Upper lobe of left lung (tissue), 6 donors: ENCODE results near the gene CDC42. TPM values are rescaled to one million over a fixed set of nuclear protein-coding genes. Genes with fewer than 3 reads are reported as not detected.

ENCODE experiments used
- ATAC-seq, 2 donors: fragments of 200-7000 bp; cut with Tn5 transposase; one replicate each; pipeline ENCODE4 v1.9.1; 2022; ENCODE audit warnings: mild to moderate bottlenecking in 2 of 2, moderate library complexity in 2 of 2; ENCODE audit not compliant: low FRiP score in 2 of 2
- DNase-seq, 2 donors: peaks; one replicate each; pipeline ENCODE4 v3.0.0-alpha.2; 2019 to 2020
- H3K27ac ChIP-seq, 4 donors: fragments of 200-600 bp; sonication (generic); one replicate each; pipeline ENCODE4 v1.5.1; 2016 to 2019
- H3K27me3 ChIP-seq, 4 donors: fragments of 200-600 bp; sonication (generic); one replicate each; pipeline ENCODE4 v1.5.1; 2017 to 2019
- H3K36me3 ChIP-seq, 4 donors: fragments of 200-600 bp; sonication (generic); one replicate each; pipeline ENCODE4 v1.5.1; 2016 to 2019
- H3K4me1 ChIP-seq, 4 donors: fragments of 200-600 bp; sonication (generic); one replicate each; pipeline ENCODE4 v1.5.1; 2018 to 2019
- H3K4me3 ChIP-seq, 4 donors: fragments of 200-600 bp; sonication (generic); one replicate each; pipeline ENCODE4 v1.5.1; 2017 to 2019; ENCODE audit warnings: mild to moderate bottlenecking in 2 of 4, moderate library complexity in 1 of 4
- H3K9me3 ChIP-seq, 4 donors: fragments of 200-600 bp; sonication (generic); one replicate each; pipeline ENCODE4 v1.5.1; 2018 to 2019
- EP300 ChIP-seq, 4 donors: sonication (generic); formaldehyde crosslinking; IDR thresholded peaks; one replicate each; pipeline ENCODE4 v1.5.1; 2017; ENCODE audit warnings: antibody characterized with exemption in 4 of 4, control low read depth in 2 of 4
- POLR2A ChIP-seq, 4 donors: fragments of 450-650 bp; IDR thresholded peaks; one replicate each; pipeline ENCODE4 v1.5.1; 2016 to 2017; ENCODE audit warnings: antibody characterized with exemption in 4 of 4, mild to moderate bottlenecking in 2 of 4
- POLR2AphosphoS5 ChIP-seq, 2 donors: sonication (generic); formaldehyde crosslinking; IDR thresholded peaks; one replicate each; pipeline ENCODE4 v1.5.1; 2017; ENCODE audit warnings: antibody characterized with exemption in 2 of 2
- WGBS, 2 donors: methylation state at CpG; one replicate each; pipeline ENCODE4 v1.1.5; 2017 to 2018; 5-methylcytosine and 5-hydroxymethylcytosine counted together
- total RNA-seq, 6 donors: library from RNA; depleted of rRNA in 4 of 6; stranded (reverse); fragments of >200 nt in 4 of 6; gene quantifications; one replicate each; pipeline versions ENCODE4 v1.1.0 to v1.2.1, GENCODE V29; 2016 to 2021
- TF ChIP-seq, protein P1 (sequence below), 6 experiments: fragments of 450-650 bp in 4 of 6; fragments of 200-600 bp in 2 of 6; sonication (generic) in 2 of 6; IDR thresholded peaks; one replicate each; pipeline ENCODE4 v1.5.1; 2016 to 2019; ENCODE audit warnings: antibody characterized with exemption in 6 of 6
- donor health status: DM: no; HTN: no; CAD: no; lungs with moderate emphysema.
- donor health status: DM: no; HTN: yes; CAD: no; lungs with severe emphysema.

Gene CDC42
- total RNA-seq, 6 donors from 2014 or later, result 24.1 to 248 (median 213) TPM

DNA sequence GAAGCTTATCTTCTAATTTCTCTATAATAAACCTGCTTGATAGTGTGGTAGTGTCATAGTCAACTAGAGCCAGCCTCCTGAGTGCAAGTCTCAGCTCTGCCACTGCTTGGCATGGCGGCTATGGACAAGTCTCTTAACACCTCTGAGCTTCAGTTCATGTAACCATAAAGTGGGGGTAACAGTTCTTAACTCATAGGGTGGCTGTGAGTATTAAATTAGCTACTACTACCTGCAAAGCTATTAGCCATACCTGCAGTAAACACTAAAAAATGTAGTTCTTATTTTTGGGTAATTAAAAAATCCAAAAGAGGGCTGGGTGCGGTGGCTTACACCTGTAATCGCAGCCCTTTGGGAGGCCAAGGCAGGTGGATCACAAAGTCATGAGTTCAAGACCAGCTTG lies 2.2 kb upstream of the CDC42 start:
- ATAC-seq (no peak), DNase-seq (no peak)
- Histone ChIP-seq H3K27me3 (no peaks in the 10 kb centered on the region), H3K27ac (no peak overlapping the region), H3K36me3 (no peaks in the 10 kb centered on the region), H3K9me3 (no peaks in the 10 kb centered on the region), H3K4me3 (no peak overlapping the region), H3K4me1 (peaks cover 11 to 20% (median 14%) of the 10 kb centered on the region in 4 donors)
- TF ChIP-seq POLR2A (IDR thresholded peaks at IDR 0.05) (no peak), EP300 (IDR thresholded peaks at IDR 0.05) (no peak), POLR2AphosphoS5 (IDR thresholded peaks at IDR 0.05) (no peak)
- TF ChIP-seq, protein P1, sequence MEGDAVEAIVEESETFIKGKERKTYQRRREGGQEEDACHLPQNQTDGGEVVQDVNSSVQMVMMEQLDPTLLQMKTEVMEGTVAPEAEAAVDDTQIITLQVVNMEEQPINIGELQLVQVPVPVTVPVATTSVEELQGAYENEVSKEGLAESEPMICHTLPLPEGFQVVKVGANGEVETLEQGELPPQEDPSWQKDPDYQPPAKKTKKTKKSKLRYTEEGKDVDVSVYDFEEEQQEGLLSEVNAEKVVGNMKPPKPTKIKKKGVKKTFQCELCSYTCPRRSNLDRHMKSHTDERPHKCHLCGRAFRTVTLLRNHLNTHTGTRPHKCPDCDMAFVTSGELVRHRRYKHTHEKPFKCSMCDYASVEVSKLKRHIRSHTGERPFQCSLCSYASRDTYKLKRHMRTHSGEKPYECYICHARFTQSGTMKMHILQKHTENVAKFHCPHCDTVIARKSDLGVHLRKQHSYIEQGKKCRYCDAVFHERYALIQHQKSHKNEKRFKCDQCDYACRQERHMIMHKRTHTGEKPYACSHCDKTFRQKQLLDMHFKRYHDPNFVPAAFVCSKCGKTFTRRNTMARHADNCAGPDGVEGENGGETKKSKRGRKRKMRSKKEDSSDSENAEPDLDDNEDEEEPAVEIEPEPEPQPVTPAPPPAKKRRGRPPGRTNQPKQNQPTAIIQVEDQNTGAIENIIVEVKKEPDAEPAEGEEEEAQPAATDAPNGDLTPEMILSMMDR (IDR thresholded peaks at IDR 0.05), result no peak
- 93 to 99% methylated on average over 3 of the region's 3 CpGs for WGBS, 2 donors

DNA sequence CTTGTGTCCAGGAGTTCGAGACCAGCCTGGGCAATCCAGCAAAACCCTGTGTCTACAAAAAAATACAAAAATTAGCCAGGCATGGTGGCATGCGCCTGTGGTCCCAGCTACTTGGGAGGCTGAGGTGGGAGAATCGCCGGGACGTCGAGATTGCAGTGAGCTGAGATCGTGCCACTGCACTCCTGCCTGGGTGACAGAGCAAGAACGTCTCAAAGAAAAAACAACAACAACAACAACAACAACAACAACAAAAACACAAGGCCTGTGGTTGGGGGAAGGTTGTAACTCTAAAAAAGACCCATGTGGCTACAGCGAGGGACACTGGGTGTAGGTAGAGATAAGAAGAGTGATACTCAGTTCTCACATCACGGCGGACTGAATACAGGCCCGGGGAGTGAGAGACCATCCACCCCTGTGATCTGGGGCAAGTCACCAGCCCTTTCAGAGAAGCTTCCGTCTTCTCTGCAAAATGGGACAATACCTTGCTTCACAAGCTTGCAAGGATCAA lies 848 bp upstream of the CDC42 start:
- DNase-seq (no peak), ATAC-seq (no peak)
- no peaks in the 10 kb centered on the region for H3K36me3 ChIP-seq
- TF ChIP-seq EP300 (IDR thresholded peaks at IDR 0.05), result no peak
- no peak for TF ChIP-seq POLR2AphosphoS5 (IDR thresholded peaks at IDR 0.05)
- TF ChIP-seq POLR2A (IDR thresholded peaks at IDR 0.05), result no peak
- TF ChIP-seq, protein P1 (IDR thresholded peaks at IDR 0.05), result no peak
- 85 to 89% methylated on average over 13 of the region's 13 CpGs for WGBS, 2 donors
- H3K9me3 ChIP-seq, result no peaks in the 10 kb centered on the region
- H3K27ac ChIP-seq, result peak overlapping the region in 2 of 4 donors; percentile 99 to 100
- H3K4me1 ChIP-seq, result peaks cover 24 to 34% (median 27%) of the 10 kb centered on the region in 4 donors
- H3K4me3 ChIP-seq, result no peak overlapping the region
- no peaks in the 10 kb centered on the region for H3K27me3 ChIP-seq

DNA sequence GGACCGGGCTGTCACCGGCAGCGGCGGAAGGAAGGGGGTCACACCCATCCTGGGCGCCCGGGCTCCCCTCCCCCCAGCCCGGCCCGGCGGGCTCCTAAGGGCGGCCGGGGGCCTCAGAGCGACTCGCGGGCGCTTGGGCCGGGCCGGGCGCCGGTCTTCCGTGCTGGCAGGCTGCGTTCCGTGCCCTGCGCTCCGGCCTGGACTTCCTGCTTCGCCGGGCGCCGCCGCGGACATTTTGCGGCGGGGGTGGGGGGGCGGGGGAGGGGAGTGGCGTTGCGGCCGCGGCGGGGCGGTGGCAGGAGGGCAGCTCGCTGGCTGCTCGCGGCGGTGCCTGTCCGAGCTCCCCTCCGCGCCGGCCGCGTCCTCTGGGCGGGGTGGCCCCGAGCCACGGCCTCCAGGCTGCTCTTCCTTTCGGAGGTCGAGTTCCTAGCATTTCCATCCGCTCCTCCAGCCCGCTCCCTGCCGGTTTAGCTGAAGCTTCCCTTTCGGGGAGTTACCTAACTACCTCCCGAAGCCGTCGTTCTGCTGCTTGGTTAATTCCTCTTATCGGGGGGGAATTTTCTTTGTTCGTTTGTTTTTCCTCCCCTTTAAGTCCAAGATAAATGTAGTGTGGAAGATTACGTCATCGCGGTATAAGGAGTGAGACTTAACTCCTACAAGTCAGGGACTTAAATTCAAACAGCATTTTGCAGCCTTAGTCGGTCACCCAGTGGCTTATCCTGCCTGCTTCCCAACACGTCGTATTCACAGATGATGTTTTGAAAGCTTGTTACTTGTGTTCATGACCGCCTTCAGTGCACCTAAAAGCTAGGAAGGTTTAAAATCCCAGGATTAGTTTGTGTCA lies 730 bp downstream of the CDC42 start:
- Histone ChIP-seq H3K27ac (peak overlapping the region; percentile 99 to 100 (median 100)), H3K9me3 (no peaks in the 10 kb centered on the region), H3K27me3 (no peaks in the 10 kb centered on the region), H3K4me3 (peak overlapping the region; percentile 73 to 91 (median 86)), H3K4me1 (peaks cover 40 to 49% (median 42%) of the 10 kb centered on the region in 4 donors), H3K36me3 (peaks cover 0 to 10% (median 0%) of the 10 kb centered on the region in 4 donors)
- ATAC-seq (peak; percentile 72 to 82), DNase-seq (peak; percentile 60 to 94)
- TF ChIP-seq POLR2A (IDR thresholded peaks at IDR 0.05), result peak in 1 of 4 donors; percentile 52
- TF ChIP-seq EP300 (IDR thresholded peaks at IDR 0.05), result no peak
- TF ChIP-seq, protein P1 (IDR thresholded peaks at IDR 0.05), result no peak
- peak in 1 of 2 donors; percentile 44 for TF ChIP-seq POLR2AphosphoS5 (IDR thresholded peaks at IDR 0.05)
- WGBS, 2 donors, result 0 to 1% methylated on average over 18 of the region's 70 CpGs

DNA sequence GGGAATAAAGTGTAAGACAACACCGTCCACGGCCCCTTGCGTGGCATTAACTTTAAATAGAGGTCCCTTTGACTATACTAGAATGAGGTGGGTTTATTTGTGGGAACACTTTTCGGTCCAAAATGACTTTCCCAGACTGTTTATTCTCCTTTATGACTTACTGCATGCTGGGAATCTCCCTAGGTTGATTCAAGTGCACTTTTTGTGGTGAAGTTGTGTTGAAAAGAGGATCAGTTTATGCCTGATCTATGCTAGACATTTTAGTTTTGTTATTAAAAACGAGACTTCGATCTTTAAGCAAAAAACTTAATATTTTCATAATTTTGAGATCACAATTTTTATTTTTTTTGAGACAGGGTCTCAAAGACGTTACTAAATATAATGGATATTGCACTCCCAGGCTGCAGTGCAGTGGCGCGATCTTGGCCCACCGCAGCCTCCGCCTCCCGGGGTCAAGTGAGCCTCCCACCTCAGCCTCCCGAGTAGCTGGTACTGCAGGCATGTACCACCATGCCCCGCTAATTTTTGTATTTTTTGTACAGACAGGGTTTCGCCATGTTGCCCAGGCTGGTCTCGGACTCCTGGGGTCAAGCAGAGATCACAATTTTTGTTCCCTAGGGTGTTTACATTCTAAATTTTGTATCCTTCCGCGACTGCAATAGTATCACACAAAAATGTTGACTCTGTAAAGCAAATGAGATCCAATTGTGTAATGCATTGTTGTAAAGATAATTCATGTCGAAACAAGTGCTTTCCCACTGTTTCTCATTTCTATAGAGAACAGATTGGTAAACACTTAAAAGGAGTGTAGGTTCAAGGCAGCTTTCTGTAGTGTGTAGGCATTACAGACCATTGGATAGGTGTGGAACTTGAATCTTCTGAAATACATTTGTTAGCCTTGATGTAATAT lies 1.6 kb downstream of the CDC42 start:
- H3K4me1 ChIP-seq, result peaks cover 49 to 53% (median 51%) of the 10 kb centered on the region in 4 donors
- DNase-seq (peak in 1 of 2 donors; percentile 75), ATAC-seq (no peak)
- 41 to 42% methylated on average over 19 of the region's 19 CpGs for WGBS, 2 donors
- H3K27me3 ChIP-seq, result no peaks in the 10 kb centered on the region
- TF ChIP-seq EP300 (IDR thresholded peaks at IDR 0.05) (no peak), POLR2AphosphoS5 (IDR thresholded peaks at IDR 0.05) (no peak), POLR2A (IDR thresholded peaks at IDR 0.05) (no peak)
- TF ChIP-seq, protein P1 (IDR thresholded peaks at IDR 0.05), result no peak
- H3K36me3 ChIP-seq, result peaks cover 0 to 17% (median 0%) of the 10 kb centered on the region in 4 donors
- H3K4me3 ChIP-seq, result peak overlapping the region; percentile 73 to 91 (median 86)
- peak overlapping the region; percentile 99 to 100 (median 100) for H3K27ac ChIP-seq
- H3K9me3 ChIP-seq, result no peaks in the 10 kb centered on the region
